Erythroblast (primary cell): Measurements from ENCODE around the gene OAS3.

Experiments
- GATA1 ChIP-seq: IDR thresholded peaks from 2 replicates; pipeline ENCODE4 v1.6.1; 2011; ENCODE audit warnings: low read depth, mild to moderate bottlenecking, control low read depth, low read length, moderate library complexity
- POLR2A ChIP-seq: IDR thresholded peaks from 2 replicates; pipeline ENCODE4 v1.6.1; 2011; ENCODE audit warnings: mild to moderate bottlenecking, low read length

DNA sequence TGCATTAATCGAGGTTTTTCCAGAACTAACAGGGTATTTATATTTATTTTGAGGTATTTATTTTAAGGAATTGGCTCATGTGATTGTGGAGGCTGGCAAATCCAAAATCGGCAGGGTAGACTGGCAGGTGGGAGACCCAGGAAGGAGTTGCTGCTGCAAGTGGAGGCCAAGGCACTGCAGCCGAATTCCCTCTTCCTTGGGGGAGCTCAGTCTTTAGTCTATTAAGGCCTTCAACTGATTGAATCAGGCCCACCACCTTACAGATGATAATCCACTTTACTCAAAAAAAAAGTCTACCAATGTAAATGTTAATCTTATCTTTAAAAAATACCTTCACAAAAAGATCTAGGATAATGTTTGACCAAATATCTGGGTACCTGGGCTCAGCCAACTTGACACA, 38.9 kb downstream of the OAS3 start:
- TF ChIP-seq POLR2A: no peak
- no peak for TF ChIP-seq GATA1
